GM12892 (cell line): ENCODE data around the gene PHACTR3.

Experiments
- POLR2A ChIP-seq: IDR thresholded peaks from 2 replicates; pipeline ENCODE4 v1.6.1; 2011; ENCODE audit warnings: low read depth, low read length, control low read depth
- TAF1 ChIP-seq: IDR thresholded peaks from 2 replicates; pipeline ENCODE4 v1.6.1; 2011; ENCODE audit warnings: low read depth, mild to moderate bottlenecking, control low read depth, low read length, borderline replicate concordance

DNA sequence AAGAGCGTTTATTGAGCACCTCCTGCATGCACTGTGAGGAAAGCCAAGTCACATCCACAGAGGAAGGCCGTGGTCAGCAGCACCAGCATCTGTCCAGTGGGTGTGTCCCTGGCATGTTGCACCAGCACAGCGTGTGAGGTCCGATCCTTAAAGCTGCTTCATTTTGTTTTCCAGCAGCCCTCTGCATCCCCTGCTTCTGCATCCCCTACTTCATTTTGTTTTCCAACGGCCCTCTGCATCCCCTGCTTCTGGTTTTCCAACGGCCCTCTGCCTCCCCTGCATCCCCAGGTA is 181.3 kb downstream of the PHACTR3 start:
- TF ChIP-seq TAF1 = no peak
- TF ChIP-seq POLR2A = no peak
